HL-60 (cell line): ENCODE measurements around the gene RPAP3.

Experiments used
- POLR2AphosphoS5 ChIP-seq: IDR thresholded peaks from 2 replicates; pipeline ENCODE4 v1.6.1; 2012; ENCODE audit warnings: low read depth
- TF ChIP-seq, protein P1 (sequence below): IDR thresholded peaks from one replicate; pipeline ENCODE4 v1.5.1; 2011; ENCODE audit warnings: low read length, control low read depth, inconsistent platforms; ENCODE audit not compliant: insufficient read depth

DNA sequence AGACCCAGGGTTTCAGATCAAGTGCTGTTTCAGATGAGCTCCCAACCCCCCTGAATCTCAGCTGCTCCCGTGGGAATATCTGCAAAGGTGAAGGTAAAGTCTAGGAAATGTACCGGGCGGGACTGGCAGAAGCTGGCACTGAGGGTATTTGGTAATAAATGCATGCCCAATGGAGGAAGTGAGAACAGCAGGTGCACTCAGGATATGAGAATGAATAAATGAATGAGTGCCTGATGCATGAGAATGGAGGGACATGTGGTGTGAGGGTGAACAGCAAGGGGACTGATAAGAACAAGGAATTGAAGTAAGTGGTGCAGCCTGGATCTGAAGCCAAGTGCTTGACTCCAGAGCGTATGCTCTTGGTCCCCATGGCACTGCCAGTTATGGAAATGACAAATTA lies 41.3 kb upstream of the RPAP3 start:
- TF ChIP-seq, protein P1, sequence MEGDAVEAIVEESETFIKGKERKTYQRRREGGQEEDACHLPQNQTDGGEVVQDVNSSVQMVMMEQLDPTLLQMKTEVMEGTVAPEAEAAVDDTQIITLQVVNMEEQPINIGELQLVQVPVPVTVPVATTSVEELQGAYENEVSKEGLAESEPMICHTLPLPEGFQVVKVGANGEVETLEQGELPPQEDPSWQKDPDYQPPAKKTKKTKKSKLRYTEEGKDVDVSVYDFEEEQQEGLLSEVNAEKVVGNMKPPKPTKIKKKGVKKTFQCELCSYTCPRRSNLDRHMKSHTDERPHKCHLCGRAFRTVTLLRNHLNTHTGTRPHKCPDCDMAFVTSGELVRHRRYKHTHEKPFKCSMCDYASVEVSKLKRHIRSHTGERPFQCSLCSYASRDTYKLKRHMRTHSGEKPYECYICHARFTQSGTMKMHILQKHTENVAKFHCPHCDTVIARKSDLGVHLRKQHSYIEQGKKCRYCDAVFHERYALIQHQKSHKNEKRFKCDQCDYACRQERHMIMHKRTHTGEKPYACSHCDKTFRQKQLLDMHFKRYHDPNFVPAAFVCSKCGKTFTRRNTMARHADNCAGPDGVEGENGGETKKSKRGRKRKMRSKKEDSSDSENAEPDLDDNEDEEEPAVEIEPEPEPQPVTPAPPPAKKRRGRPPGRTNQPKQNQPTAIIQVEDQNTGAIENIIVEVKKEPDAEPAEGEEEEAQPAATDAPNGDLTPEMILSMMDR: no peak
- TF ChIP-seq POLR2AphosphoS5: no peak
